BE2C (cell line): ENCODE data around the gene FAM24A. TPM values are rescaled to one million over a fixed set of nuclear protein-coding genes. Genes with fewer than 3 reads are reported as not detected.
"Not testable (repeated sequence)": the region's sequence is repeated elsewhere in the genome, so short reads cannot be mapped to it uniquely, and the experiment has no call there.

Experiments used
- DNase-seq: peaks from one replicate; pipeline ENCODE4 v3.0.0-alpha.2; 2020
- H3K27me3 ChIP-seq: fragments of 250-450 bp; sonication (Bioruptor Pico); 2 replicates; pipeline ENCODE4 v1.5.1; 2020; ENCODE audit warnings: mild to moderate bottlenecking
- H3K36me3 ChIP-seq: fragments of 250-450 bp; sonication (Bioruptor Pico); 2 replicates; pipeline ENCODE4 v1.5.1; 2020; ENCODE audit warnings: mild to moderate bottlenecking
- H3K4me1 ChIP-seq: fragments of 250-450 bp; sonication (Bioruptor Pico); 2 replicates; pipeline ENCODE4 v1.5.1; 2020
- H3K4me3 ChIP-seq: 2 replicates; pipeline ENCODE4 v1.5.1; 2011; ENCODE audit warnings: low read depth, low read length
- H3K9me3 ChIP-seq: fragments of 250-450 bp; sonication (Bioruptor Pico); 2 replicates; pipeline ENCODE4 v1.5.1; 2020
- polyA plus RNA-seq: library from polyadenylated mRNA; unstranded; fragments of >200 nt; gene quantifications from one replicate; pipeline ENCODE4 v1.2.1, GENCODE V29; 2012; ENCODE audit warnings: low read depth, missing spikeins; ENCODE audit not compliant: insufficient read length, insufficient read depth
- TF ChIP-seq, protein P1 (sequence below): IDR thresholded peaks from 2 replicates; pipeline ENCODE4 v1.5.1; 2012; ENCODE audit warnings: mild to moderate bottlenecking, low read depth, low read length

Gene FAM24A, protein sequence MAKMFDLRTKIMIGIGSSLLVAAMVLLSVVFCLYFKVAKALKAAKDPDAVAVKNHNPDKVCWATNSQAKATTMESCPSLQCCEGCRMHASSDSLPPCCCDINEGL
- not detected for polyA plus RNA-seq

DNA sequence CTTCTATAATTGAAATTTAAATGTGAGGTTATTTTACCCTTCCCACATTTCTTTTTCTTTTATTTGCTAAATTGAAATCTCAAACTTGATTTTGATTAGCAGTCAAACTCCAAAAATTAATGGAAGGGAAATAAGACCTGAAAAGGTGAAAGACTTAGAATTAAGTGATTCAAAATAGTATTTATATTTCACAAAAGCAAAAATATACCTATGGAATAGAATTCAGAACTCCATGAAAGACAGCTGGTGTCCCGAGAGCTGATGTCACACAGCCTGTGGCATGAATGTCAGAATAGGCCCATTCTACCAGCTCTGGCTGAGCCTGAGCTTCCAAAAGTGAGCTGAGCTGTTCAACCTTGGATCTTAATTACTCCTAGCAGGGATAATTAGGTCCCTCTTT, at the start of gene FAM24A:
FAM24A (plus strand) TSS at position 301 of the 400 bp plus-strand sequence. CDS start 1,025 bp downstream, outside the sequence.
- H3K9me3 ChIP-seq, result no peaks in the 10 kb centered on the region
- H3K4me3 ChIP-seq, result no peak within 1 kb of the TSS
- no peak for DNase-seq
- TF ChIP-seq, protein P1, sequence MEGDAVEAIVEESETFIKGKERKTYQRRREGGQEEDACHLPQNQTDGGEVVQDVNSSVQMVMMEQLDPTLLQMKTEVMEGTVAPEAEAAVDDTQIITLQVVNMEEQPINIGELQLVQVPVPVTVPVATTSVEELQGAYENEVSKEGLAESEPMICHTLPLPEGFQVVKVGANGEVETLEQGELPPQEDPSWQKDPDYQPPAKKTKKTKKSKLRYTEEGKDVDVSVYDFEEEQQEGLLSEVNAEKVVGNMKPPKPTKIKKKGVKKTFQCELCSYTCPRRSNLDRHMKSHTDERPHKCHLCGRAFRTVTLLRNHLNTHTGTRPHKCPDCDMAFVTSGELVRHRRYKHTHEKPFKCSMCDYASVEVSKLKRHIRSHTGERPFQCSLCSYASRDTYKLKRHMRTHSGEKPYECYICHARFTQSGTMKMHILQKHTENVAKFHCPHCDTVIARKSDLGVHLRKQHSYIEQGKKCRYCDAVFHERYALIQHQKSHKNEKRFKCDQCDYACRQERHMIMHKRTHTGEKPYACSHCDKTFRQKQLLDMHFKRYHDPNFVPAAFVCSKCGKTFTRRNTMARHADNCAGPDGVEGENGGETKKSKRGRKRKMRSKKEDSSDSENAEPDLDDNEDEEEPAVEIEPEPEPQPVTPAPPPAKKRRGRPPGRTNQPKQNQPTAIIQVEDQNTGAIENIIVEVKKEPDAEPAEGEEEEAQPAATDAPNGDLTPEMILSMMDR, result no peak
- H3K4me1 ChIP-seq, result no peaks in the 10 kb centered on the region
- no peaks in the 10 kb centered on the region for H3K36me3 ChIP-seq
- no peaks in the 10 kb centered on the region for H3K27me3 ChIP-seq

DNA sequence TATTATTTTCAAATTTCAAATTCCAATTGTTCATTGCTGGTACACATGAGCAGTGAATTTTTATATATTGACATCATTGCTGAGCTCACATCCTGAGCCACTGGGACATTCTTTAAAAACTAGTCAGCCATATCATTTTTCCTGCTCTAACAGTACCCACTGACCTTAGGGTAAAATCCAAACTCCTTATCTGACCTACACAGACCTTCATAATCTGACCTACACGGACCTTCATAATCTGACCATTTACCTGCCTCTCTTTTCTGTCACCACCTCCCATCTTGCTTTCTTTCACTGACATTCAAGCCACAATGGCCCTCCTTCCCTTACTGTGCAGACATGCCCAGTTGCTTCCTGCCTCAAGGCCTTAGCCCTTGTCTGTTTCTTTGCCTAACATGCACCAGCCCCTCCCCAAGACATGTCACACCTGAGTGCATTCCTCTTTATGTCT, 48.7 kb upstream of the FAM24A start:
- Histone ChIP-seq H3K4me3 (no peak overlapping the region), H3K27me3 (no peaks in the 10 kb centered on the region), H3K36me3 (no peaks in the 10 kb centered on the region), H3K4me1 (no peaks in the 10 kb centered on the region), H3K9me3 (no peaks in the 10 kb centered on the region)
- TF ChIP-seq, protein P1, result no peak
- no peak for DNase-seq

DNA sequence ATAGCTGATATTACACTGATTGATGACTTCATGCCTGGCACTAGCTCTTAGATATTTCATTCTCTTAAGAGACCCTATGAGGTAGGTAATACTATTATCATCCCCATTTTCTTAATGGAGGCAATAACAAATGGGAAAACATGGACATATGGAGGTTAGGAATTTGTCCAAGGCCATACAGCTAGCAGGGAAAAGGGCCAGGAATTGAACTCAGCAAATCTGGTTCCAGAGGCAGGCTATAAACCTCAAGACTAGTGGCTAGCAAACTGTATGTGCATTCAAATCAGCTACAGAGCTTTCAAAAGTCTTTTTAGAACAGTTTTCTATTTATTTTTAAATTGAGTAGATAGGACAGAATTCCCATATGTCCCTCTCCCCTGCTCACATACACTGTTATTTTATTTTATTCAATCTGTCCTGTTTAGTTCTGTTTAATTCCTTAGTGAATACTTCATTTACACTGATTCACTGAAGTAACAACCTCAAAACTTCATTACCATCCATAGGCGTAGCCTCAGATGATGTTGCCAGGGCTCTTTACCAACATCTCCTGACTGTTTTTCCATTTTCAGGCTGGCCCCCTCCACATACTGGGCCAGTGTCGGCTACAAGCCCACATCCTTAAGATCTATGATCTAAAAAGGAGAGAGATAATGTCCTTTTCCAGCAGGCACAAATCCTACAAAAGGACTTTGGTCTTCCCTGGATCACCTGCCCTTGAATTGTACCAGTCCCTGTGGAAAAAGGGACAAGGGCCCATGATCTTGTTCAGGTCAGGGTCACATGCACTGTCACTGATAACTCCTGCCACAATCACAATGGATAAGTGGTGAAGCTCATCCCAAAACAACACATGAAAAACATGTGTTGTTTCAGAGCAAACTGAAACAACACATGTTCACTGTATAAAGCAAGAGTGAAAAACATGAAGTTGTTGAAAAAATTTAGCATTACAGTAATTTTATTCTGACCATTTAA, 46.9 kb upstream of the FAM24A start:
- no peak overlapping the region for H3K4me3 ChIP-seq
- TF ChIP-seq, protein P1, result no peak
- no peaks in the 10 kb centered on the region for H3K36me3 ChIP-seq
- H3K4me1 ChIP-seq, result no peaks in the 10 kb centered on the region
- no peak for DNase-seq
- no peaks in the 10 kb centered on the region for H3K9me3 ChIP-seq
- H3K27me3 ChIP-seq, result no peaks in the 10 kb centered on the region

DNA sequence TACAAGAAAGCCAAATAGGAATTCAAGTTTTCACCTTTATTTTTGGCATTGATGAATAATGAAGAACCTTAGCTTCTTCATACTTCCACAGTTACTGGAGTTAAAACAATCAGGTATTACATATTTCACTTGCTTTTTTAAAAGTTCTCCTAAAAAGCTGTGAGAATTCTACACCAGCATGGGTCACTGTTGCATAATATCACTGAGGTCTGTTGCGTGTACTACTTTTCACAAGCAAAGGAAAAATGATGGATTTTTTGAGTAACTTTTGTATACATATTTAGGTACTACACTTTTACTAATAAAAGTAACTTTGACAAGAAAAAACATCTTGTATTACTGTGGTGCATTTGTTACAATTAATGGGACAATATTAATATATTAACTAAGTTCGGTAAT, 46.2 kb upstream of the FAM24A start:
- Histone ChIP-seq H3K27me3 (no peaks in the 10 kb centered on the region), H3K4me1 (no peaks in the 10 kb centered on the region), H3K4me3 (no peak overlapping the region), H3K9me3 (no peaks in the 10 kb centered on the region), H3K36me3 (no peaks in the 10 kb centered on the region)
- DNase-seq, result no peak
- TF ChIP-seq, protein P1, result no peak

DNA sequence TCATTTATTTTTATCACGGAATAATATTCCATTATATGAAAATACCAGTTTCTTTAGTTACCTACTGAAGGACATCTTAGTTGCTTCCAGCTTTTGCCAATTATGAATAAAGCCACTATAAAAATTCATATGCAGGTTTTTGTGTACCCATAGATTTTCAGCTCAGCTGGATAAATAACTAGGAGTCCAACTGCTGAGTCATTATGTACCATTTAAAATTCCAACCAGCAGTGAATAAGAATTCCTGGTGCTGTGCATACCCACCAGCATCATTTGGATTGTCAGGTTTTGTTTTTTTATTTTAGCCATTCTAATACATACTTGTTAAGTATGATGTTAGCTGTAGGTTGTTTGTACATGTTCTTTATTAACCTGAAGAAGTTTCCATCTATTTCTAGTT, 45.5 kb upstream of the FAM24A start:
- Histone ChIP-seq H3K4me3 (no peak overlapping the region), H3K27me3 (no peaks in the 10 kb centered on the region), H3K4me1 (no peaks in the 10 kb centered on the region), H3K36me3 (no peaks in the 10 kb centered on the region), H3K9me3 (no peaks in the 10 kb centered on the region)
- TF ChIP-seq, protein P1, result no peak
- no peak for DNase-seq

DNA sequence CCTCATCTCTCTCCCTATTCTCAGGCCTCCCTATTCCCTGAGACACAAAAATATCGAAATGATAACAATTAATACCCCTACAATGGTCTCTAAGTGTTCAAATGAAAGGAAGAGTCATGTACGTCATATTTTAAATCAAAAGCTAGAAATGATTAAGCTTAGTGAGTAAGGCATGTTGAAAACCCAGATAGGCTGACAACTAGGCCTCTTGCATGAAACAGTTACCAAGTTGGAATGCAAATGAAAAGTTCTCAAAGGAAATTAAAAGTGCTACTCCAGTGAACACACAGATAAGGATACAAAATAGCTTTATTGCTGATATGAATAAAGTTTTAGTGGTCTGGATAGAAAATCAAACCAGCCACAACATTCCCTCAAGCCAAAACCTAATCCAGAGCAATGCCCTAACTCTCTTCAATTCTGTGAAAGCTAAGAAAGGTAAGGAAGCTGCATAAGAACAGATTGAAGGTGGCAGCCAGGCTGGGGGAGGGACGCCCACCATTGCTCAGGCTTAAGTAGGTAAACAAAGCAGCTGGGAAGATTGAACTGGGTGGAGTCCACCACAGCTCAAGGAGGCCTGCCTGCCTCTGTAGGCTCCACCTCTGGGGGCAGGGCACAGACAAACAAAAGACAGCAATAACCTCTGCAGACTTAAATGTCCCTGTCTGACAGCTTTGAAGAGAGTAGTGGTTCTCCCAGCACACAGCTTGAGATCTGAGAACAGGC, 43.5 kb upstream of the FAM24A start:
- not testable (repeated sequence) for H3K4me3 ChIP-seq, H3K9me3 ChIP-seq, DNase-seq, H3K36me3 ChIP-seq, H3K4me1 ChIP-seq, H3K27me3 ChIP-seq

DNA sequence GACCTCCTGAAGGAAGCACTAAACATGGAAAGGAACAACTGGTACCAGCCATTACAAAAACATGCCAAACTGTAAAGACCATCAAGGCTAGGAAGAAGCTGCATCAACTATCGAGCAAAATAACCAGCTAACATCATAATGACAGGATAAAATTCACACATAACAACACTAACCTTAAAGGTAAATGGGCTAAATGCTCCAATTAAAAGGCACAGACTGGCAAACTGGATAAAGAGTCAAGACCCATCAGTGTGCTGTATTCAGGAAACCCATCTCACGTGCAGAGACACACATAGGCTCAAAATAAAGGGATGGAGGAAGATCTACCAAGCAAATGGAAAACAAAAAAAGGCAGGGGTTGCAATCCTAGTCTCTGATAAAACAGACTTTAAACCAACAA, 41.6 kb upstream of the FAM24A start:
- not testable (repeated sequence) for H3K4me1 ChIP-seq, H3K4me3 ChIP-seq, H3K27me3 ChIP-seq, DNase-seq, H3K9me3 ChIP-seq, H3K36me3 ChIP-seq

DNA sequence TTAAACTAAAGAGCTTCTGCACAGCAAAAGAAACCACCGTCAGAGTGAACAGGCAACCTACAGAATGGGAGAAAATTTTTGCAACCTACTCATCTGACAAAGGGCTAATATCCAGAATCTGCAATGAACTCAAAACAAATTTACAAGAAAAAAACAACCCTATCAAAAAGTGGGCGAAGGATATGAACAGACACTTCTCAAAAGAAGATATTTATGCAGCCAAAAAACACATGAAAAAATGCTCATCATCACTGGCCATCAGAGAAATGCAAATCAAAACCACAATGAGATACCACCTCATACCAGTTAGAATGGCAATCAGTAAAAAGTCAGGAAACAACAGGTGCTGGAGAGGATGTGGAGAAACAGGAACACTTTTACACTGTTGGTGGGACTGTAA, 38.5 kb upstream of the FAM24A start:
- not testable (repeated sequence) for H3K27me3 ChIP-seq, H3K4me1 ChIP-seq, H3K36me3 ChIP-seq, H3K9me3 ChIP-seq, H3K4me3 ChIP-seq, DNase-seq
